Nephron progenitor cell (in vitro differentiated cells): Measurements from ENCODE around the gene CARD16.

Source experiments
- DNase-seq: peaks from one replicate; pipeline ENCODE4 v3.0.0; 2021
- H3K27ac Mint-ChIP-seq: 2 replicates; pipeline ENCODE4 v1.8.0; 2021; ENCODE audit warnings: mild to moderate bottlenecking, moderate library complexity, mixed read lengths
- H3K27me3 Mint-ChIP-seq: 2 replicates; pipeline ENCODE4 v1.8.0; 2021; ENCODE audit warnings: mild to moderate bottlenecking, low read depth, mixed read lengths; ENCODE audit not compliant: poor library complexity
- H3K36me3 Mint-ChIP-seq: 2 replicates; pipeline ENCODE4 v1.8.0; 2021; ENCODE audit warnings: low read depth, mixed read lengths
- H3K4me1 Mint-ChIP-seq: 2 replicates; pipeline ENCODE4 v1.8.0; 2021; ENCODE audit warnings: mixed read lengths
- H3K4me3 Mint-ChIP-seq: 2 replicates; pipeline ENCODE4 v1.8.0; 2021; ENCODE audit warnings: mild to moderate bottlenecking, moderate library complexity, mixed read lengths
- H3K9me3 Mint-ChIP-seq: 2 replicates; pipeline ENCODE4 v1.8.0; 2021; ENCODE audit warnings: mild to moderate bottlenecking, moderate library complexity, mixed read lengths
- TF ChIP-seq, protein P1 (sequence below): fragments of 200-600 bp; sonication (generic); IDR thresholded peaks from 2 replicates; pipeline ENCODE4 v1.5.0; 2021; ENCODE audit warnings: antibody characterized with exemption

CARD16 gene

DNA sequence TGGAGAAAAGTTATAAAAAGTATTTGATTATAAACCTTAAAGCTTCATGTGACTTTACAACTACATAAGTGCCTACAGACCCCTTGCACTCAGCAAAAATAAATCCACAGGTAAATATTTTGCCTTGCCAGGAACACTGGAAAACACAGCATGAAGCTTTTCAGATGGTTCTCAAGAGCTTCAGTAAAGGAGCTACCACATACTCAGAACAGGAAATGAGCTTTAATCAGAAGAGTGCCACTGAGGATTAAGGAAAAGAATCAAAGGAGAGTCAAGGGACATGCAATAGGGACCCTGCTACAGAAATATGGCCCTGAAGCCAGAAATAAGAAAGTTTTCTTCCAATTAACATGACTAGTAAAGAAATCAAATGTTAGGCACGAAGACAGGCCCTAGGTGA, 11.4 kb downstream of the CARD16 start:
- H3K27me3 Mint-ChIP-seq: no peaks in the 10 kb centered on the region
- DNase-seq: no peak
- no peaks in the 10 kb centered on the region for H3K4me1 Mint-ChIP-seq
- H3K9me3 Mint-ChIP-seq: no peaks in the 10 kb centered on the region
- no peak overlapping the region for H3K27ac Mint-ChIP-seq
- H3K36me3 Mint-ChIP-seq: no peaks in the 10 kb centered on the region
- TF ChIP-seq, protein P1, sequence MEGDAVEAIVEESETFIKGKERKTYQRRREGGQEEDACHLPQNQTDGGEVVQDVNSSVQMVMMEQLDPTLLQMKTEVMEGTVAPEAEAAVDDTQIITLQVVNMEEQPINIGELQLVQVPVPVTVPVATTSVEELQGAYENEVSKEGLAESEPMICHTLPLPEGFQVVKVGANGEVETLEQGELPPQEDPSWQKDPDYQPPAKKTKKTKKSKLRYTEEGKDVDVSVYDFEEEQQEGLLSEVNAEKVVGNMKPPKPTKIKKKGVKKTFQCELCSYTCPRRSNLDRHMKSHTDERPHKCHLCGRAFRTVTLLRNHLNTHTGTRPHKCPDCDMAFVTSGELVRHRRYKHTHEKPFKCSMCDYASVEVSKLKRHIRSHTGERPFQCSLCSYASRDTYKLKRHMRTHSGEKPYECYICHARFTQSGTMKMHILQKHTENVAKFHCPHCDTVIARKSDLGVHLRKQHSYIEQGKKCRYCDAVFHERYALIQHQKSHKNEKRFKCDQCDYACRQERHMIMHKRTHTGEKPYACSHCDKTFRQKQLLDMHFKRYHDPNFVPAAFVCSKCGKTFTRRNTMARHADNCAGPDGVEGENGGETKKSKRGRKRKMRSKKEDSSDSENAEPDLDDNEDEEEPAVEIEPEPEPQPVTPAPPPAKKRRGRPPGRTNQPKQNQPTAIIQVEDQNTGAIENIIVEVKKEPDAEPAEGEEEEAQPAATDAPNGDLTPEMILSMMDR: no peak
- H3K4me3 Mint-ChIP-seq: no peak overlapping the region

DNA sequence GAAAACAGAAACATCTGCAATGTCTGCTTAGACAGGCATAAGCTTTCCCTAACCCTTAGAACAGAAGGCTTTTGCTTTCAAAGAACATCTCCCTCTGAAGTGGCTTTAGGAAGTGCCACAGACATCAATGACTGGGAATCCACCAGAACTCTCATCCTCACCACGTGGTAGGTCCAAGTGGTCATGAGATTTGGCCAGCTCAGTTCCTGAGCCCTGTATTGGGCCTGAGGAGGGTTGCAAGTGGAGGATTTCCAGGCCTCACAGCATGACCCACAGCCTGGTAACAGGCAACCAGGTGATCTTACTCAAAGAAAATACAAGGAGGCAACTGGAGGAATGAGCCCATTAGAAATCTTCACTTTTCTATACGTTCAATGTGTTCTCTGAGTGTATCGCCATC, 11.8 kb downstream of the CARD16 start:
- Mint-ChIP-seq H3K4me1 (no peaks in the 10 kb centered on the region), H3K4me3 (no peak overlapping the region), H3K9me3 (no peaks in the 10 kb centered on the region), H3K36me3 (no peaks in the 10 kb centered on the region), H3K27ac (no peak overlapping the region), H3K27me3 (no peaks in the 10 kb centered on the region)
- DNase-seq: no peak
- TF ChIP-seq, protein P1: no peak

DNA sequence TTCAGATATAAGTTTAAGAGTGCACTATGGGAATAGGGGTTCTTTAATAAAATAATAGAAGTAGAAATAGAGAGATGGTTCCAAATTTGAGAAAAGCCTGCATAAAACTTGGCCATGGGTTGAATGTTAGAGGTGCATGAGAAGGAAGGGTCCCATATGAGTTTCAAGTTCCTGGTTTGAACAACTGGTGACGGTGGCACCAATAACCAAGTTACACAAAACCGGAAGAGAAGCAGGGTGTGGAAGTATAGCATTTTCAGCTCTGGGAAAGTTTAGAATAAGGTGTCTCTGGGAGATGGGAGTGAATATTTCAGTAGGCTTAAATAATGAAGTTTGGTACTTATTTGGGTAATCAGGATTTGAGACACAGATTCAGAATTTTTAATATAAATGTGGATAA, 12.6 kb downstream of the CARD16 start:
- no peaks in the 10 kb centered on the region for H3K4me1 Mint-ChIP-seq
- TF ChIP-seq, protein P1: no peak
- H3K9me3 Mint-ChIP-seq: no peaks in the 10 kb centered on the region
- no peak for DNase-seq
- no peak overlapping the region for H3K4me3 Mint-ChIP-seq
- H3K36me3 Mint-ChIP-seq: no peaks in the 10 kb centered on the region
- H3K27ac Mint-ChIP-seq: no peak overlapping the region
- no peaks in the 10 kb centered on the region for H3K27me3 Mint-ChIP-seq

DNA sequence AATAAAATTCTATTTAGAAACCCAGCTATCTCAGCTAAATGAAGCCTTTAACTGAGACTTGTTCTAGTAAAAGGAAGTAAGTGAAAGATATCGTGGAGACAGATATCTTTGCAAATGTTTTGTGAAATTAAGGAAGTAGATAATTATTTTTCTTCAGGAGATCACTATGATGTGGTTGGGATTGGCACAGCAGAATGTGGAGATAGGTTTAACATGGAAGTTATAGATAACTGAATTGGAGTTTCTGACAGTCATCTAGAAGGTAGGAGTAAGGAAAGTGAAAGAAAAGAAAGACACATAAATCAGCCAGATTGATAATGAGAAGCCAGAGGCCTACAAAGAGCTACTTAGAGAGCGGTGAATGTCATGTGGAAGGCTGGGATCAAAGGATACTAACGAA, 17.5 kb downstream of the CARD16 start:
- H3K36me3 Mint-ChIP-seq: no peaks in the 10 kb centered on the region
- H3K27ac Mint-ChIP-seq: no peak overlapping the region
- H3K9me3 Mint-ChIP-seq: peaks cover 7% of the 10 kb centered on the region
- no peak overlapping the region for H3K4me3 Mint-ChIP-seq
- DNase-seq: no peak
- H3K4me1 Mint-ChIP-seq: no peaks in the 10 kb centered on the region
- H3K27me3 Mint-ChIP-seq: no peaks in the 10 kb centered on the region
- TF ChIP-seq, protein P1: no peak

DNA sequence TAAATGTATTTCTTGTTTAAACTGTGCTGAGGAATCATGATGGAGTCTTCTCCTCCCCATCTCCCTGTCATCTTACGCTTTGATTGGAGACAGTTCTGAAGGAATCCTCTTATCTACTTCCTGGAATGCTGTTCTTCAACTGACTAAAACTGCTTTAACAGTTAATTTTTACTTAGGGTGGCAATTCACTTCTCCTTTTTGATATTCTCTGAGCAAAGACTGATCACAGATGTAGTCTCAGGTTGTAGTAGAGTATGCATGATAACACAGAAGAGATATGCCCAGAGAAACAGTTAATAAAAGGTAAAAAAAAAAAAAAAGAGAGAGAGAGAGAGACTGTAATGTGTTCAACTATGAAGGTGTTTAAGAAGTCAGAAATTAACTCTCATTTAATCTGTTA, 20.7 kb downstream of the CARD16 start:
- no peaks in the 10 kb centered on the region for H3K27me3 Mint-ChIP-seq
- H3K4me1 Mint-ChIP-seq: no peaks in the 10 kb centered on the region
- no peaks in the 10 kb centered on the region for H3K36me3 Mint-ChIP-seq
- no peak overlapping the region for H3K4me3 Mint-ChIP-seq
- no peak overlapping the region for H3K27ac Mint-ChIP-seq
- no peak for DNase-seq
- H3K9me3 Mint-ChIP-seq: peaks cover 19% of the 10 kb centered on the region
- TF ChIP-seq, protein P1: no peak

DNA sequence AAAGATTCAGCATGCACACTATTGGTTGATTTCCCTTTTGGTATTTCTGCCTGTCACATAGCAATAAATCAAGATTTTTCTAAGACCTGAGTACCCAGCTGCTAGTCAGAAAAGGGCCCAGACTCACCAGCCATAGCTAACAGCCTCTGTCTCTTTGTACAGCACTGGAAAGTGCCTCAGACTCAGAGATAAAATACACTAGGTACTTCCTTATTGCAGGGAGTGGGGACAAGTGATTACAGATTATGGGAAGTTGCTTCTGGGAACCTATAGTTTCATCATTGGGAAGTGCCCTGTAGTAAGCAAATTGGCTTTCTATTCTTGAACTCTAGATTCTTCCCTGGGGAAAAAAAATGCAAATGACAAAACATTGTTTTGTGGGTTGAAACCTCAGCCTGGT, 22.1 kb downstream of the CARD16 start, which contains the start of gene CASP5:
Gene CASP5, minus strand, starts transcription at position 166 of the 400 bp plus-strand sequence. Its CDS starts 32 bp downstream, at position 134.
- no peak for DNase-seq
- no peak within 1 kb of the TSS for H3K4me3 Mint-ChIP-seq
- no peaks in the 10 kb centered on the region for H3K36me3 Mint-ChIP-seq
- TF ChIP-seq, protein P1: no peak
- H3K9me3 Mint-ChIP-seq: peaks cover 19% of the 10 kb centered on the region
- no peaks in the 10 kb centered on the region for H3K27me3 Mint-ChIP-seq
- H3K4me1 Mint-ChIP-seq: no peaks in the 10 kb centered on the region
- no peak within 1 kb of the TSS for H3K27ac Mint-ChIP-seq
